GM19468 (cell line): ENCODE data around the gene NOS1AP.
A peak's percentile ranks its signal among the peaks of the same experiment; 100 is the strongest.
"Not testable (repeated sequence)": the region's sequence is repeated elsewhere in the genome, so short reads cannot be mapped to it uniquely, and the experiment has no call there.

Source experiments
- ATAC-seq: cut with Tn5 transposase; IDR thresholded peaks from one replicate; pipeline ENCODE4 v1.9.1; 2021; ENCODE audit warnings: mild to moderate bottlenecking, moderate library complexity, moderate number of reproducible peaks; ENCODE audit not compliant: unreplicated experiment; ENCODE audit errors: extremely low read depth

Gene NOS1AP

DNA sequence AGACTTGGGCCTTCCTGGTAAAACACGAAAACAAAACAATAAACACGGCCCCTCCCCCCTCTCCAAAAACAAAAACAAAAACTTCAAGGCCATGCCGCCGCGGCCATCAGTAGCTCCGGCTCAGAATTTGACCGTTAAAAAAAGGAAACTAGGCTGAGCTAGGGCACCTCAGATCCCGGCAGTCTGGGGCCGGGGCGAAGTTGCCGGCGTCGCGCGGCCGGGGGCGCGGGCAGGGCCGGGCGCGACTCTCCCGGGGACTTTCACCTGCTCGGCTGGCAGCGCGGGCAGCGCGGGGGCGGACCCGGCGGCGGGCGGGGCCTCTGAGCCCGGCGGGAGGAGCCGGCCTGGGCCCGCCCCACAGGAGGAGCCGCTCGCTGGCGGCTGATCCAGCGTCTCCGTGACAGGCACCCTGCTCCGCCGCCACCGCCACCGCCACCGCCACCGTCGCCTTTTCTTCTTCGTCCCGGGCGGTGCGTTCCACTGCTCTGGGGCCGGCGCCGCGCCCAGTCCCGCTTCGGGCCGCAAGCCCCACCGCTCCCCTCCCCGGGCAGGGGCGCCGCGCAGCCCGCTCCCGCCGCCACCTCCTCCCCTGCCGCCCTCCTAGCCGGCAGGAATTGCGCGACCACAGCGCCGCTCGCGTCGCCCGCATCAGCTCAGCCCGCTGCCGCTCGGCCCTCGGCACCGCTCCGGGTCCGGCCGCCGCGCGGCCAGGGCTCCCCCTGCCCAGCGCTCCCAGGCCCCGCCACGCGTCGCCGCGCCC lies at the start of gene NOS1AP:
Gene NOS1AP, plus strand, starts transcription at position 358 of the 760 bp plus-strand sequence. CDS start 487 bp downstream, outside the sequence.
- peak; percentile 88 for ATAC-seq

DNA sequence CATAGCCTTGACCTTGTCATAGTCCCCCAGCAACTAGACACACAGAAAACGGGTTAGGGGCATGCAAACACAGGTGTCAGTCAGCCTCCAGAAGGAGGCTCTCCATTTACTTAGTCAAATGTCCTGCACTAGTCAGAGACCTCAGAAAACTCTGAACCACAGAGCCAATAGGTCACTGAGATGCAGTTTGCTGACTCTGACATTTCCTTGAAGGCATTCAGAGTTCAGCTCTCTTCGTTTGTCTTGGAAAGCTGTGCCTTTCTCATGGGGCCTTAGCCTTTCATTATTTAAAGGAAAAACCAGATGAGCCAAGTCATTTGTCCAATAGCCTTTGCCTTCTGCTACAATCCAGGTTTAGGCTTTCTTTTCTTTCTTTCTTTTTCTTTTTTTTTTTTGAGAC lies 49.3 kb upstream of the NOS1AP start:
- no peak for ATAC-seq

DNA sequence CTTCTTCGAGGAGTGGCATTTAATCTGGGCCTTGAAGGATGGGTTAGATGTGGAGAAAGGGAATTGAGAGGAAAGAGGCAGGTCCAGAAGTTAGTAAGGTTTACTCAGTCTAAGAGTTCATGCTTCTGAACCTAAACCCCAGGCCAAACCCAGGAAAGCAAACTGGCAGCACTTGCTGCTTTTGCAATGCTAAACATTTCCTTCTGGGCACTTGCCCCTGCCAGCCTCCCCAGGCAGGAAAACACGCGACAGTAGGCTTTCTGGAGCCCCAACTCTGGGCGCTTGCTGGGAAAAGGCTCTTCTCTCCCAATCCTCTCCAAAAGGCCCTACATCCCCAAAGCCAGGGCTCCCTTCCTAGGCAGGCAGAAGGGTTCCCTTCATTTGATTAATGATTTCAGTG lies 48.4 kb upstream of the NOS1AP start:
- ATAC-seq: no peak

DNA sequence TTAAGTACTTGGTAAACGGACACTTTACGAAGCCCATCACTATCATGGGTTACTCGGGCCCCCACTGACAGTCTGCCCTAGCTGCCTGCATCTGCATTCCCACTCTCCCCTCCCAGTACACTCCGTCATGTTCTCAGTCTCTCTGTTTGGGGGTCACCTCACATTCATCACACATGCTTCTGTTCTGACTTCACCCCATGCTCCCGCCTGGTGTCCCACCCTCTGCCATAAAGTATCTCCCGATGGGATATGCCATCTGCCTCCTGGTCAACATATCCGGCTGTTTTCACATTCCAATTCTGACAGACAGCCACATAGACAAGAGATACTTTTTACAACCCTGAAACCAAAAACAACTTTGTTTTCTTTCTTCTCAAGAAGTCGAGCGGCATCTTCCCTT lies 46.9 kb upstream of the NOS1AP start:
- ATAC-seq: no peak

DNA sequence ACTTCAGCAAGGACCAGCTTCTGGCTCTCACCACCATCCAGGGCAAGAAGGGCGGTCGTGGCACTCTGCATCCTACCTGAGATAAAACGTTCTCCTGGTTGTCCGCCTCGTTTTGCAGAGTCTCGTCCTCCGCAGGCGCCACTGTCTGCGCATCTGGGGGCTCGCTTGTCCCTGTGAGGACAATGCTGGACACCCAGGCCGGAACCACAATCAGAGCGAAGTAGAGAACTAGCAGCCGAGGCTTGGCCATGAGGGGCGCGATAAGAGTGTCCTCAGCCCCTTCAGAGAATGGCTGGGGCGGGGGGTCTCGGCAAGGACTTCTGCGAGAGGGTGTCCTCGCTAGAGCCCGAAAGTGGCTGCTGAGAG lies 46.3 kb upstream of the NOS1AP start:
- no peak for ATAC-seq

DNA sequence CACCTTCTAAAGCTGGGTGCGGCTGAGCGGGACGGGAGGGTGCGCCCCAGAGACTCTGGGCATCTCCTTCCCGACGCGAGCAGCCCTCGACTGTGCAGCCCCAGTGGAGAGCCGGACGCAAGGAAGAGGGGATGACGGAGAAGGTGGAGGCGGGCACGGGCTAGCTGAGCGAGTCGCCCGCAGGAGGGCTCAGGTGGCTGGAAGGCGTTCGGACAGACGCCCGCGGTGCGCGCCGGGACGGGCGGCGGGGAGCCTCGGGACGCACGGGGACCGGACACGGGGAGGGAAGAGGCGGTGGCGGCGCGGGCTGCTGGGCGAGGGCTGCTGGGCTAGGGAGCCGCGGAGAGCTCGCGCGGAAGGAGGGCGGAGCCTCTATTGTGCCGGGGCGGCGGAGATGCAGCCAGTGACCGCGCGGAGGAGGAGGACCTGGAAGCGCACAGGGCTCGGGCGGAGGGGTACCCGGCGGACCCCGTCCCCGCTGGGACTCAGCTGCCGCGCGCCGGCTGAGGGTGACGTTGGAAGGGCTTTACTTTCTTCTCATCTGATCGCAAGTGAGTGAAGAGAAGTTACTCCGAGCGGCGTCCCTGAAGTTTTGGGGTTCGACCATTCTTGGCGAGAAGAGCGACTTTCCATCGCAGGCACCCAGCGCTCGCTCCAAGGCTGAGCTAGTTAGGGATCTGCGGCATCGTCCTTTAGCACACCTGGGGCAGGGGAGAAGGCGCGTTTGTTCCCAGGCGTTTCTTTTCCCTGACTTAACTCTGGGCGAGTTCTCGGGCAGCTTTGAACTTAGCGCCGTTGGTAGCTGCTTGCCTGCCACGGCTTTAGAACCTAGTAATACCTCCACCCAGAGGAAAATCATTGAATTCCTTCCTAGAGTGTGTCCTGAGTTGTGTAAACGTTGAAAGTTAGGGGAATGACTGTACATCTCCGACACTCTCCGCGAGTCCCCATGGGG lies 45.7 kb upstream of the NOS1AP start, which contains the start of gene OLFML2B:
Gene OLFML2B, minus strand, starts transcription at position 323 of the 955 bp plus-strand sequence. CDS start 439 bp downstream, outside the sequence.
- no peak for ATAC-seq

DNA sequence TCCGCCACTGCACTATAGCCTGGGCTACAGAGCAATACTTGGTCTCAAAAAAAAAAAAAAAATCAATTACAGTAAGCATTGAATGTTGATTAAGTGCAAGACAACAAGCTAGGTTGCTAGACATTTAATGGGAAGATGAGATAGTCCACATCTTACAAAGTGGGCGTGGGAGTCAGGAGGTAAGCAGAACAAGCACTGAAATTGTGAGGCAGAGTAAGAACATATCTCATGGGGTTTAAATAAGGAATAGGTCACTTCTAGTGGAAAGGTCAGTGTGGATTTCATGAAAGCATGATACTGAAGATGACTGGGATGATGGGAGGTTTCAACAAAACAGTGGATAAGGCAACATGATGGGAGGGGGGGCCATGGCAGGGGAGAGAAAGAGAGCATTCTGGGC lies 44.0 kb upstream of the NOS1AP start:
- ATAC-seq: no peak

DNA sequence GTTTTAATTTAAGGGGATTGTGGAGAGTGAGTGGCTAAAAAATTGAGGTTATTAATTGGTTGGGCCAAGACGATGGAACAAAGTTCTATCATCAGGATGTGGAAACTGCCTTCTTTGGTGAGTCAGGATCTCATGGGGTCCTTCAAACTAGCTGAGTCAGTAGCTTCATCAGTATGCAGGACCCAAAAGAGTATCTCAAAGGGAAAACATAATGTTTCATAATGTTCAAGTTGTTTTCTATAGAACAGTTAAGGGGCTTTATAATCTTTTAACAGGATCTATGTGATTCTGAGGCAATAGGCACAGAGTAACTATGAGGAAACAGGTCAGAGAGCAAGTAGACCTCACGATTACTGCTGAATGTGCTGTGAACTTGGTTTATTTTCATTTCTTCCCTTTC lies 42.6 kb upstream of the NOS1AP start:
- ATAC-seq: no peak

DNA sequence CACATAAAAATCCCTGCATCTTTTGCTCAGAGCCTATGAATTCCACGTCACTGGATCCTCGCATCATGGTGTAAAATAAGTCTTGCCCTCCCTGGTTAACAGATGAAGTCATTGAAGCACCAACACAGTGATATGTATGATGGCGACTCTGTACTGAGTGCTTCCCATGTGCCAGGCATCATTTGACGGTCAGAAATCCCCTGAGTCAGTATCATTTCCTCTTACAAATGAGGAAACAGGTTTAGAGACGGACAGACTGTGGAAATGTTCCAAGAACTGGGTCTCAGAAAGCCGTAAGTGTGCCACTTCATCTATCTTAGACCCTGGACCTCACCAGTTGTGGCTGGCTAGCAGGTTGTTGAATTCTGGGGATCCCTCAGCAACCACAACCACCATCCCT lies 40.8 kb upstream of the NOS1AP start:
- peak; percentile 59 for ATAC-seq

DNA sequence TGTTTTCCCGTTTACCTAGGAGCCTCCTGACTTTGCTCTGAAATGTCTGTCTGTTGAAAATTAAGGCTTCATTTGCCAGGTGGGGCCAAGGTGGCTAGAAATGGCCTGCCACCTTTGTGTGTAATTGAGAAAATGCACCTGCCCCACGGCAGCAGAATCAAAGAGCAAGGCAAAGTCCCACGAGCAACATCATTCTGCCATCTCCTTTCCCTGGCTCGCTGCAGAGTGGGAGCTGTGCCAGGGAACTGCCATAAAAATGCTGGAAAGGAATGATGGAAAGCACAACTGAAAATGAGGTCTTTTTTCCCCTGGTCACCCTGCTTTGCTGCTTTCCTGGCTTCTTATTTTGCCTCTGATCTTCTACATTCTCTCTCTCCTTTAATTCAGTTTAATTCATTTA lies 40.3 kb upstream of the NOS1AP start:
- no peak for ATAC-seq

DNA sequence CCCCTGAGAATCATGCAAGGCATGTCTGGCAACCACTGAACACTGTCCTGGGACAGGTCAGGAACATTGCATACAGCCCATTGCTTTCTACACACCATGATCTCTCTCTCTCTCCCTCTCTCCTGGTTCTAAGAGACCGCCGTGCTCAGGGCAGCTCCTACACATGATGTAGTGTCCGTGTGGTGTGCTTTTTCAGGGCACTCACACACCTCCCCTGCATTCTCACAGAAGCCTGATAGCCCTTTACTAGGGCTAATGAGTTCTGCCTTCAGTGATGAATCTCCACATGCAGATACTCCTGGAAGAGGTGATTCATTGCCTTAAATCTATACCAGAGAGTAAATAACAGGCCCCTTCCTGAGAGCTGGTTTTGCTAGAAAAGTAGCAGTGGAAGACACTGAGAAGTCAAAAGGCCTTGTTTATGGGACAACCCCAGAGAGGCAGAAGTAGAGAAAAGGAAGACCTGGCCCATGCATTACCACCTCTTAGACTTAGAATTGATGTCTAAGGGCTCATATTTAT lies 38.7 kb upstream of the NOS1AP start:
- no peak for ATAC-seq

DNA sequence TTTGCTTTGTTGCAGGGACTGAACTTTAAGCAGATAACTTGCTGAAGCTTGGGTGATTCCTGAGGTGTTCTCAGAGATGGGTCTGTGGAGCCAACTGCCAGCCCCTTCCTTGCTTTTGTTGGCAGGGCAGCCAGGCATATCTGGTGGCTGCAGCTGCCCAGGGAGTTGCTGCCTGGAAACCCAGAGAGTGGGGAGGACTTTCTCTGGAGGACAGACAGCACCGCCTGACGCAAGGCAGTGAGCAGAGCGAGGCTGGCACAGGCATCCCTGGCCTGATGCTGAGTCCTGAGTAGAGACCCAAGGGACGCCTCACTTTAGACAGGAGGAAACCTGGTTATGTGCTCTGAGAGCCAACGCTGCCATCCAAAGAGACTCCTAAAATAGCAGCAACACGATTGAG lies 36.1 kb upstream of the NOS1AP start:
- no peak for ATAC-seq

DNA sequence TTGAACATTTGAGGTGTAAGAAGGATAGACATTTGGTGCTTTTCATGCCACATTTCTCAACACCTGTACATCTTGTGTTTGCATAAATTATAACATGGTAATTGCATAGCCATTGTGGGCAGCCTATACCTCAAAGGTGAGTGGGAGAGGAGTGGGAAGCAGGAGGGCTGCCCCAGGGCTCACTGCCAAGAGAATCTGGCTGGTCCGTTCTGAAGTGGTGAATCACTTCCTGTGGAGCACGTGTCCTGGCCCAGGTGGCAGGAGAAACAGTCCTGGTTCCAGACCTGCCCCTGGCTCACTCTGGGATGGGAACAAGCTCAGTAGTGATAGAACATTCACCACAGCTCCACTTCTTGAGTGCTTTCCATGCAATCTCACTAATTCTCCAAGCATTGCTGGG lies 34.2 kb upstream of the NOS1AP start:
- ATAC-seq: no peak

DNA sequence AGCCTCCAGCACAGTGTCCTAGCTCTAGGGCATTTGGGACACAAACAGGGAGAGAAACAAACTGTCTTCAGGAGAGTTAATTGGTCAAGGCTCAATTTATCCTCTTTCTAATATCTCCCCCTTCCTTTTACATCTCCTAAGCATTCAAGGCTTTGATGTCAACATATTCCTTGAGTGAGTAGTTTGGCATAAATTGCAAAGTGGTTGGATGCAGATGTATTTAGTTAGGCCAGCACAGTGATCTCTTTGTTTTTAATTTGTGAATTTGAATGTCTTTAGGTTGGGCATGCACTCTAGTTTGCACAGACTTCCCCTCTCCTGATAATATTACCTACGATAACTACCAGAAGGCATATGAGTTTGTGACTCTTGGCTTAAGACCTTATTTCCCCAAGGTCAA lies 33.3 kb upstream of the NOS1AP start:
- no peak for ATAC-seq

DNA sequence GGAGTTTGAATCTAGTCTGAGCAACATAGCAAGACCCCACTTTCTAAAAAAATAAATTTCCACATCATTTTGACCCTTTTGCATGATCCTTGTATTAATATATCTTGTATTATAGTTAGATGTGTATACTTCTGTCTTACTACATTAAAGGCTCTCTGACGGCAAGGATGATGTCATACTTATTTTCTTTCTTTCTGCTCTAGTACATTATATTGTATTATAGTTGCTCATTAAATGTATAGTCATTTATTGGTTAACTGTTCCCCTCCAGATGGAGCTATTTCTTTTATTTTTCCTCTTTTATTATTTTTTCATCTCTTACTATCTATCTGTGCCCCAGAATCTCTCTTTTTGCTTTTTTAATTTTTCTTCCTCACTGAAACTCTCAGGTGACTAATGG lies 30.9 kb upstream of the NOS1AP start:
- no peak for ATAC-seq

DNA sequence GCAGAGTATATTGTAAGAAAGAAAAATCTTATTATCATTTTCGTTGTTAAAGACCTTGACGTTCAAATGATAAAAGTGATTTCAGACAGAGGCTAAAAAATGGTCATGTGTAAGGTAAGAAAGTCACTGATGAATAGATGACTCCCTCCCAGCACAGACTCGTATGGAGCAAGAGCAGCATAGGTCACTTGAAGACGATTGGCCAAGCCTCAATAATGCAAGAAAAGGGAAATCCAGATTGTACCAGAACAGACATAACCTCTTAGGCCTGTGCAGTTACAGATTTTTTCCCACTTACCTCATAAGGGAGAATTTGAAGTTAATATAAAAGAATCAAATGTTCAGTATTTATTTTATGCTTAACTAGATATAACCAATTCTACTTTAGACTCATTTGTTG lies 29.5 kb upstream of the NOS1AP start:
- no peak for ATAC-seq

DNA sequence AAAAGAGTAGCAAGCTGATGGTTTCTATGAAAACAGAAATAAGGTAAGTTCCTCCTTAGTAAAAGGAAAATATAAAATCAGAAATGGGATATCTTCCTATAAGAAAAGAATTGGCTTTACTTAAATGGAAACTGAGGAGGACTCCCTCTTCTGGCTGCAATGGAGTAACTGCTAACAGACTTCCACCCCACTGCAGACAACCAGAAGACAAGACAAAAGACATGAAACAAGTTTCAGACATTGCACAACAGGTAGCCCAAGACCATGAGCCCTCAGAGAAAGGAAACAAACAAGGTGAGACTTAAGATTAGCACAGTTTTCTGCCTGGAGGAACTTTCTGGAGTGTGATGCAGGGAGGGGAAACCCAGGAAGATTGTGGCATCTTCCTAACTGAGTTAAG lies 28.8 kb upstream of the NOS1AP start:
- ATAC-seq: no peak

DNA sequence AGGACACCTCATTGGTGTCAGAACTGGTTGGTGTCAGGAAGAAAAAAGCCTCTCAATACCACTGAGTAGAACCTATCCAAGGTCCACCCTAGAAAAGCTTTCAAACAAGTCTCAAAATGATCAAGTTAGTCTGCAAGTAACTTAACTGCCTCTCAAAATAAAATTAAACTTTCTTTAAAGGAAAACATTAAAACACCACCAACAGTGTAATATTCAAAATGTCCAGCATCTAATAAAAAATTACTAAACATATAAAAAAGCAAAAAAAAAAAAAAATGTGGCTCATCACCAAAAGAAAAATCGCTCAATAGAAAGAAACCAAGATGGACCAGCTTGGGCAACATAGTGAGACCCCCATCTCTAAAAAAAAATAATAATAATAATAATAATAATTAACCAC lies 27.1 kb upstream of the NOS1AP start:
- no peak for ATAC-seq

DNA sequence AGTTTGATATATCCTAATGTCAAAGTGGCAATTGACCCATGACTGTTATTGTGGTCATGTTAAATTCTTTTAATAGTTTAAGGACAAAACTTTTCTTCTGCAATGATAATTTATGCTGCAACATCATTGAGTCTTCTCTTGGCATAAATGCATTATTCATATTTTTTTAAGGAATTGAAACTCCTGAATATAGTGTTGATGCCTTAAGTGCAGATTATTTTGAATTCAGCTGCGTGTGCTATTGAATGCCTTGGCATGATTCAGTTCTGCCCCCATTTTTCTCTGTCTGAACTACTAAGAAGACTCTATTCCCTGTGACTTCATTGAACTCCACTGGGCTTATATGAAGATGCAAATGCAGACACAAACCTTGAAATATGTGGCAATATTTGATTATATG lies 22.6 kb upstream of the NOS1AP start:
- no peak for ATAC-seq

DNA sequence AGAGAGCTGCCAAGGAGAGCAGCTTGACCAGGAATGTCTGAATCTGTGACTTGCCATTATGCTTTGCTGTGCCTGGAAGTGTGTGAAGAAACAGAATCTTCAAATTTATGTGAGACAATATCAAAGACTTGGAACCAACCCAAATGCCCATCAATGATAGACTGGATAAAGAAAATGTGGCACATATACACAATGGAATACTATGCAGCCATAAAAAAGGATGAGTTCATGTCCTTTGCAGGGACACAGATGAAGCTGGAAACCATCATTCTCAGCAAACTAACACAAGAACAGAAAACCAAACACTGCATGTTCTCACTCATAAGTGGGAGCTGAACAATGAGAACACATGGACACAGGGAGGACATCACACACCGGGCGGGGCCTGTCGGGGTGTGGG lies 15.5 kb upstream of the NOS1AP start:
- not testable (repeated sequence) for ATAC-seq

DNA sequence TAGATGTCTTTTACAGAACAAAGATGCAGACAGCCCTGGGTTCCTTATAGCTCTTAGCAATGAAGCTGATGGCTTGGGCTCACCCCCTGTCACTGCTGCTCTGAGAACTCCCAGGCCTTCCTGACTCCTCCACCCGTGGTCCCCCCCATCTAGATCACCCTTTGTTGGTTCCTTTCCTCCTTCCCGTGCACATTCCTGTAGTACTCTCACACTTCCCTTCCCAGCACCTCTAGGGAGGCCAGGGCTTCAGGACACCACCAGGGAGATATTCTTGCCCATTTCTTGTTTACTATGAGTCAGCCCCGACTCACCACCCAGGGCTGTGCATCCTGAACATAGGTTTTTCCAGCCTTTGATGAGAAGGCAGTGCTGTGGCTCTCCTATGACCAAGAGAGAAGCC lies 14.4 kb upstream of the NOS1AP start:
- no peak for ATAC-seq
